Tongue (tissue), 2 donors: ENCODE data around the gene CDKAL1. TPM values are rescaled to one million over a fixed set of nuclear protein-coding genes. Genes with fewer than 3 reads are reported as not detected.
"Not testable (repeated sequence)": the region's sequence is repeated elsewhere in the genome, so short reads cannot be mapped to it uniquely, and the experiment has no call there.

Source experiments
- DNase-seq: peaks from one replicate; pipeline ENCODE4 v3.0.0-alpha.2; 2015
- total RNA-seq: library from RNA; depleted of rRNA; stranded (reverse); fragments of >200 nt; gene quantifications from one replicate; pipeline ENCODE4 v1.2.3, GENCODE V29; 2014

Gene CDKAL1
- total RNA-seq, 1 donor from 2014 or later = 36.5 TPM

DNA sequence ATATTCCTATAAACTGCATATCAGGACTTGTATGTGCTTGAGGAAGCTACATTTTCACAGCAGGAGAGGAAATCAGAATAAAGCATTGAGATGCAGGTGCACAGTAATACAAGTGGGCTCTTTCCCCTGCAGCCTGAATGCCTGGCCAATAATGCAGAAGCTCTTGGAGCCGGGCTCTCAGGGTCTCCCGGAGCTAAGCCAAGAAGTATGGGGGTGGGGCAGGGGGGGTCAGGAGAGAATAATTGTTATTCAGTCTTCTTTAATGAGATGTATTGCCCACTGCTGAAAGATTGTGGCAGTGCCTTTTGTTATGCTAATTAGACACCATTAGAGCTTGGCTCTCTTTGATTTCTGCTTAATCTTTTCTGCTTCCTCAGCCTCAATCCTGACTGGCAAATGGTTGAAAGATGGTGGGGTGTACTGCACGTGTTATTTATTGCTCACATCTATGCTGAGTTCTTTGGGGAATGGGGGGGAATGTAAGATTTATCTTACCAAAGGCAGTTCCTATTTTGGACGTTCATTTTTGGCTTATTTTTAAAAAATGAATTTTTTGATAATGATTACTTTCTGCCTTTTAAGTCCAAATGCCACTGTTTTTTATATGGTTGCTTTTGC lies 651.7 kb downstream of the CDKAL1 start:
- no peak for DNase-seq

DNA sequence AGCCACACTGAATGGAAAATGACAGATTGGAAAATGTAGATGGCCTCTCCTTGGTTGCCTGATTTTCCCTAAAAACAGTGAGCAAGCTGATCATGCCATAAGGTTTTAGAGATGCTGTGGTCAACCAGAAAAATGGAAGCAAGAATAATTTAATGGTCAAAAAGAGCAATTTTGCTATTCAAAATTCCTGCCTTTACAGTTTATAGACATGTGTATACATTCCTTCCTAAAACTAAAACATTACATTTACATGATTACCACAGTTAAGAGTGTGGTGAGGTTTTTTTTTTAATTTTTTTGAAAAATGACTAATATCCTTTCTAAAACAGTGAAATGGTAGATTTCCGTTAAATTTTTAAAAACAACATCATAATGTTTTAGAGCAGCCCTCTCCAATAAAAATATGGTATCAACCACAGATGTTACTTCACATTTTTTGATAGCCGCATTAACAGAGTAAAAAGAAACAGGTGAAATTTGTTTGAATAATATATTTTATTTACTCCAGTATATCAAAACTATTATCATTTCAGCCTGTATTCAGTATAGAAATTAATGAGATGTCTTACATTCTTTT lies 652.3 kb downstream of the CDKAL1 start:
- no peak for DNase-seq

DNA sequence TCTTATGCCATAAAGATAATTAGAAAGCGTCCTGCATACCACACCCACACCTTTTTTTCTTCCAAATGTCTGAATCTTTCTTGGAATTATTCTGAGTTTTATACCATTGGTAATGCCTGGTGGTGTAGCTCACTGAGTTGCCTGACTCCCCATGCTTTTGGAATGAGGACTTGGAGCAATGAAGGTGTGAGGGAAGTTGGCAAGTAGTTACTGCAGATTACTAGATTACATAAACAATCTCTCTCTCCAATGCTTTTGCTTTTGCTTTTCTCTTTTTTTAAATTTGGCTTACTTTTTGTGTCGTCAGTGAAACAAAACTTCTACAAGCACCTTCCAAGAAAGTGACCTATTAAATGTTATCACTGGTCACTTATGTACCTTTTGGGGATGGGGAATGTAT lies 653.2 kb downstream of the CDKAL1 start:
- DNase-seq = no peak

DNA sequence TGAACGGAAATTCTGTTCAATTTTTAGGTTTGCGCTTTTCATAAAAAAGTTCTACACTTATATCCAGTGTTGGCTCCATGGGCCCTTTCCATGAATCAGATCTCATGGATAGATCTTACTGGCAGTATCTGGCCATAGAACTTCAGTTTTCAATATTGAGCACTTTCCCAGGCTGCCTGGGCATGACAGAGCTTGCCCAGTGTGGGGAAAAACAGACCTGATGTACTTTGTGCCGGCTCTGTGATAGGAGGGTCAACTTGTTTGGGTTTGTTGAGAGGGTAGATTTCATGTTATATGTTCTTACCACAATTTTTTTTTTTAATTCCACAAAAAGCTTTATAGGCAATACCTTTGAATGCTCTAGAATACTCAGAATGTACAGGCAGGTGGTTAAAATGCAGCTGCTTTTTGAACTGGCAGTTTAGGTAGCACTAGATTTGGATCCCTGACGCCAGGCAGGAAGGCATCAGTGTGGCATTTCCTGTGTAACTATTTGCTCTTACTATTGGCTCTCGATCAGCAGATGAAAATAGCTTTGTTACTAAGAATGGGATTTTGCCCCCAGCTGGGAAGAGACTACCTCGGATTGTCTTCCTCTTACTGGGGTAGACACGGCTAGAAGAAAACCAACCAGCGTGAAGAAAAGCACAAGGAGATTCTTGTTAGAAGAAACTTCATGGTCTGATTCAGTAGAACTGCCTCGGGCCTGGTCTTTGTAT lies 654.4 kb downstream of the CDKAL1 start:
- no peak for DNase-seq

DNA sequence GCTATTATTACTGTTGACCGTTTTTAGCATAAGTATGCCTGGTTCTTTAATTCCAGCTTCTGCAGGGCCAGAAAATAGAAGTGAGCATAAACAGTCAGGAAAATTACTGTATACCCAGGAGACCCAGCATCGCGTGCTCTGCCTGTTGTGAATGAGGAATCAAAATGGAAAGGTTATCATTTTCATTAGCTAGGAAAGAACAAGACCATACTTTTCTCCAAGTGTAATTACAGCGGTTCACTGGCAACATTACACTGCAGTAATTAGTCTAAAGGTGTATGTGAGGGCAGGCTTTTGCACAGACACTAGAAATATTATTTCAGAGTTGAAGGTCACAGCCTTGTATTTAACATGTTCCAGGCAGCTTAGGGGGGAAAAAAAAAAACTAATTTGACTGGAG lies 655.5 kb downstream of the CDKAL1 start:
- DNase-seq = no peak

DNA sequence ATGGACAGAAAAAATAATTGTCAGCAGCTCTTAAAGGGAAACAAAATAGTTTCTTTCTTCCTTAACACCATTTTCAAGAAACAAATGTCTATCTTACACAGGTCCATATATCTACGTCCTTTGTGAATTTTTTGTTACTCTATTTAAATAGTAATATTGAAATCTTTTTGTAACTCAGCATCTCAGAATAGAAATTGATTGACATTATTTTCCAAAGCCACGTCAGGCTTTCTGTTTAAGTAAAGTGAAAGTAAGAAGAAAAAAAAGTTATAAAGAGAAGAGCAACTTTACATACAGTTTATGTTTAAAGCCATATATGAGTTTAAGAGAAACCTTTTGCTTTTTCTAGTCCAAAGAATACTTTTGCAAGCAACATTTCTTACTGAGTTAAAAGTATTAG lies 656.4 kb downstream of the CDKAL1 start:
- no peak for DNase-seq

DNA sequence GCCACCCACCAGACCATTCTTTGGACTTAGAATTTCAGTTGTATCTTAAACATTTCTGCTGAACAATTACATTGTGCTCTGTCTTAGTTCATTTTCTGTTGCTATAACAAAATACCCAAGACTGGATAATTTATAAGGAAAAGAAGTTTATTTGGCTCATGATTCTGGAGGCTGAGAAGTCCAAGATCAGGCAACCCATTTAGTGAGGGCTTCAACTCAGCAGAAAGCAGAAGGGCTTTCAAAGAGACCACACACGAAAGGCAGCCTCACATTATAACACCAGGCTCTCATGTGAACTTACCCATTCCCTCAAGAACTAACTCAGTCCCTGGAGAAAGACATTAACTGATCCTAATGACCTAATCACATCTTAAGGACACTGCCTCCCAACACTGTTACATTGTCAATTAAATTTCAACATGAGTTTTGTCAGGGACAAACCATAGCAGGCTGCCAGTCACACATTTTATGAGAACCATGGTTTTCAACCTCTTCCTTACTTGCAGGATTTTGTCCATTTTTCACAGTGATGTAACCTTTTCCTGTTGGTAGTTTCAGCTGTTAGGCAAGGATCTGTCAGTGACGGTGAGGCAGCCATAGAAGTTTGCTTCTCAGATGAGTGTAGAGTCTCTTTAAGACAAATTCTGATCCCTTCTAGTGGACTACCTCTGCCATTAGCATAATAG lies 659.7 kb downstream of the CDKAL1 start:
- no peak for DNase-seq

DNA sequence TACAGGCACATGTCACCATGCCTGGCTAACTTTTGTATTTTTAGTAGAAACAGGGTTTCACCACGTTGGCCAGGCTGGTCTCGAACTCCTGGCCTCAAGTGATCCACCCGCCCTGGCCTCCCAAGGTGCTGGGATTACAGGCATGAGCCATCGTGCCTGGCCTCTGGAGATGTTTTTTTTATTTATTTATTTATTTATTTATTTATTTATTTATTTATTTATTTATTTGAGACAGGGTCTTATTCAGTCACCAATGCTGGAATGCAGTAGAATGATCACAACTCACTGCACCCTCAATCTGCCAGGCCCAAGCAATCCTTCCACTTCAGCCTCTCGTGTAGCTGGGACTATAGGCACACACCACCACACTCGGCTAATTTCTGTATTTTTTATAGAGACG lies 661.0 kb downstream of the CDKAL1 start:
- not testable (repeated sequence) for DNase-seq

DNA sequence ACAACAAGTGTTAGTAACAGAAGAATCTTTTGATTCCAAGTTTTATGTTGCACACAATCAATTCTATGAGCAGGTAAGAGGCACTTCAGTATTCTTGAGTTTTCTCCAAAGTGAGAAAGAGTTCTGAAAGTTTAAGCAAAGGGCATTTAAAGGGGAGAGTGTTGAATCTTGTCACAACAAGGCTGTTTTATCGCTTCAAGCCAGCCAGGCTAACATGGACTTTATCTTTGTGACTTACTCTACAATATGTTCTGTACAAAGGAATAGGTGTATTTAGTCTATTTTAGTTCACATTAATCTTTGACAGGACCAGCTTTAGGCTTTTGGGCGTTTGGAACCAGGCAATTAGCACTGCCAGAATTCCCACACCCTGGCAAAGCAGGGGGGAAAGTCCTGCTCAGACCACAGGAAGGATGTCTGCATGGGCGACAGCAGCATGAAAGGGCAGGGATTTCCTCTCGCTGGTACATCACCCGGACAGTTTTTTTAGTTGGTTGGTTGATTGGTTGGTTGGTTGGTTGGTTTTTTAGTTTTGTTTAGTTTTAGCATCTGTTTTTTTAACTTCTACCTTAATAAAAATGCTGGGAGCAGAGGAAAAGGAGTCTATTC lies 663.9 kb downstream of the CDKAL1 start:
- no peak for DNase-seq

DNA sequence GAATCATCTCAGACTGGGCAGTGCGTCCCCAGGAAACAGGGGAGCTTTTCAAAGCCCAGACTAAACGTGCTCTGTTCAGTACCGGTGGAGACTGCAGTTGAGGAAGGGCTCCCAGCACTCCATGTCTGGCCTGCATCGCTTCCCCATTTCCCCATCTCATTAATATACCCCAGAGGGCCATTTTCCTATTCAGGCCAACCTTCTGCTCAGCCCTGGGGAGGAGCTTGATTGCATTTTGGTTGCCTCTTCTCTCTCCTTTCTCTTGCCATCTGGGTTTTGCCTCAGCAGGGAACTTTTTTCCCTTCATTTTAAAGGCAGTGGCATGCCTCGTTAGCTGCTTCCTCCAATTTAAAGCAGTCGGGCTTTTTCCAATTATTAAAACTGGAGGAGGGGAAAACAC lies 665.0 kb downstream of the CDKAL1 start:
- no peak for DNase-seq

DNA sequence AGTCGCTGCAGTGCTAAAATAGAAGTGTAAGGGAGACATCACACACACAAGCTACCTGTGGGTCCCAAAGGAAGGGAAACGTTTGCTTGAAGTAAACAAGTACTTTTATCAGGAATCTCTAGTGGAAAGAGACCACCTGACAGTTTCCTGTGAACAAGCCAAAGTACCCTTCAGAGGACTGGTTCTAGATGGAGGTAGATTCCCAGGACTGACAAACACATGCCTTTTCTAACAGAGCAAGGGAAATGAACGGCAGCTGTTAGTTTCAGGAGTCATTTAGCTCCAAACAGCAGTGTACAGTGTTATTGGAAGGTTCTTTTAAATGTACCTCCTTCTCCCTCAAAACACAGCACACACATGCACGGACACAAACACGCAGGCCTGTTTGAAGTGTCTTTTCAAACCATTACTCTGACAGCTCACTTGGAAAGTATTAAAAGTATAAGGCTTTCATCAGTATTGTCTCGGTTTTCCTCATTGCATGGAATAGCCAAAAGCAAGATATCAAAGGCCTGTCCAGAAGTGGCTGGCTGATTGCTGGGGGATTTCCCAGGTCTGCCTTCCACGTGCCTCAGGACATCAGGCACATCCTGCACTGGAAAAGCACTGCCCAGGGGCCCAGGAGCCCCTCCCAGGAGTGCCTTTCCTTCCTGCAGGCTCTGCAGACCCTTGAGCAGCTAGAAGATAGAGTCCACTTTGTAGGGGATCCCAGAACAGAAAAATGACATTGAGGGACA lies 666.0 kb downstream of the CDKAL1 start:
- no peak for DNase-seq

DNA sequence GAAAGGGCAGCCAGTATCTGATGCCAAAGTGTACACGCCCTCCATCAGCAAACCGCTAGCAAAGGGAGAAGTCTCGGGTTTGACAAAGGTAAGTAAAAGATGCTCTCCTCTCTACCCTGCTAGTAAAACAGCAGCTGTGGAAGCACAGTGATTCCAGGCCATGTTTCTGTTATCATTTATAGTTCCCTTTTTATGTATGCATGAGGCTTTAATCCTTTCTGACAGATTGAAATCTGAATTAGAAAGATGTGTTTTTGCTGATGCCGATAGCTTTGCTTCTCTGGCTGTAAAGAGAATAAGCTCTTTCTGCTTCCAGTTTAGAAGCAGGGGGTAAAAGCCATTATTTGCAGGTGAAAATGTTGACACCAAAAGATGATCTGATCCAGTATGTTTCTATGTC lies 666.9 kb downstream of the CDKAL1 start:
- DNase-seq = no peak

DNA sequence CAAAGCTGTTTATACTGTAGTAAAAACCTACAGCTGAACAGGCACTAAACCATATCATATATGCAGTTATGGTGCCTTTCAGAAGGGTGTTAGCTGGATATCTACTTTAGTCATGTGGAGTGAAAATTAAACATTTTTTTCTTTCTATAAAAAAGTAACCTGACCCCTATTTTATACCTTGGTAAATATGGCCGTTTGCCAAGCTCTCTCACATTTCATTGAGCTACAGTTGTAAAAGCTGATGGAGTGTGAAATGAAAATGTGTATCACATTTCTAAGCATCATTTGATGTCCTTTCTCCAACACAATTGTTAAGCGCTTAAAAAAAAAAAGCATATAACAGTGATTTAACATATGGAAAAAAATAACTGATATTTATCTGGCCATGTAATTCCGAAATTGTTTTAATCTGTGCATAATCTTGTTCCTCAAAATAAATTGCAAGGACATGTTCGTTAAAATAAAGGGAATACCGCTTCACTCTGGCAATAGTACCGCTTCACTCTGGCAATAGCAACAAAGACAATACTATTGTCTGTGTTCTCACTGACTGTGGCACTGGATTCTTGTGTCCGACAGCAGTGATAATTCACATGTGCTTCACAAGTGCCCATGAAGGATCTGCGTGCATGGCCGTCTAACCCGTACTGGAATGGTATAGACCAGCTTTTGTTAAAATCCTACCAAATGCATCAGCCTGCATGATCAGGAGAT lies 667.5 kb downstream of the CDKAL1 start:
- peak; percentile 35 for DNase-seq

DNA sequence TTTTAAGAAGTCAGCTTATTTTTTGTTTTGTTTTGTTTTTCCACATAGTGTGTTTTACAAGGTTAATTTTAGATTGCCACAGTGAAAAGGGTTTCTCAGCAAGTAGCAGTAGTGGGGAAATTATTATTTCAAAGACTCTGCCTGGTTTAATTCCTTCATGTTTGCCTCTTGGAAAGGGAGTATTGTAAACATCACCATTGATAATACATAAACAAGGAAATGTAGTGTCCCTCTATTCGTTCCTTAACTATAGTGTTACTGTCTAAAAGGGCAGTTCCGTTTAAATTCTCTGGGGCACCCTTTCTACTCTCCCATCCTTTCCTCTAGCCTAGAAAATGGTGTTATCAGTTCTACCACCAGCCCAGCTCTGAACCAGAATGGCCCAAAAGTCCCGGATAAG lies 668.3 kb downstream of the CDKAL1 start:
- no peak for DNase-seq

DNA sequence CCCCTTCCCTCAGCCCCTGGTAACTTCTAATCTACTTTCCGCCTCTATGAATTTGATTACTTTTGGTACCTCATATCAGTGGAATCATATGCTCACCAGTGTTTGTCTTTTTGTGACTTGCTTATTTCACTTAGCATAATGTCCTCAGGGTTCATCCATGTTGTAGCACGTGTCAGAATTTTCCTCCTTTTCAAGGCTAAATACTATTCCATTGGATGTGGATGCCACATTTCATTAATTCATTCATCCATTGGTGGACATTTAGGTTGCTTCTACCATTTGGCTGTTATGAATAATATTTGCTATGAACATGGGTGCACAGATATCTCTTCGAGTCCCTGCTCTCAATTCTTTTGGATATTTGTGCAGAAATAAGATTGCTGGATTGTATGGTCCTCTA lies 670.7 kb downstream of the CDKAL1 start:
- DNase-seq = no peak

DNA sequence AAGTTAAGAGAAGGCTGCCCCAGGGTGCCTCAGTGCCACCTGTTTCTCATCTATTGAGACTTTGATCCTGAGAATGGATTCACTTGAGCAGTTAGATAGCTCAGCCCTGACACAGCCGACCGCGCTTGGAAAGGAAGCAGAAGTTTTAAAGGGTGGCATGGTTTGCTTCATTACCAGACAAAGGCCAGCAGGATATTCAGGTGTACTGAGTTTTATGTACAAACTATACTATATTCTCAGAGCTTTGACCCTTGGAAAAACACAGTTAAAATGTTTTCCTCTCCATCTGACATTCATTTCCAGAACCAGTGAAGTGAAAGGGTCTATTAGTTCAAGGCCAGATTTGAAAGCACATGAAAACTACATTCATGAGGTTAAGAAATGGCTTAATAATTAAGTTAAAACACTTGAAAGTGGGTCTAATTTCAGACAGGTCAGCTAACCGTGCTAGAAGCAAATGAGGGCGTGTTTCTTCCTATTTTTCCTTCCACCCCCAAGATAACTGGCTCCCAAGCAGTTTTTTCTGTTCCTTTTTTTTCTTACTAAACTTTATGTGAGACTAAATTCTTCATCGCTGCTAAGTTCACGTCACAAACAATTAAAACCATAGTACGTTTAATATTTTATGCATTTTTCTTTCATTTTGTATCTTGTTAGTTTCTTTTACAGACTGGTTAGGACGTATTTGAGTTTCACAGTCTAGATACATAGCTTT lies 674.0 kb downstream of the CDKAL1 start:
- no peak for DNase-seq

DNA sequence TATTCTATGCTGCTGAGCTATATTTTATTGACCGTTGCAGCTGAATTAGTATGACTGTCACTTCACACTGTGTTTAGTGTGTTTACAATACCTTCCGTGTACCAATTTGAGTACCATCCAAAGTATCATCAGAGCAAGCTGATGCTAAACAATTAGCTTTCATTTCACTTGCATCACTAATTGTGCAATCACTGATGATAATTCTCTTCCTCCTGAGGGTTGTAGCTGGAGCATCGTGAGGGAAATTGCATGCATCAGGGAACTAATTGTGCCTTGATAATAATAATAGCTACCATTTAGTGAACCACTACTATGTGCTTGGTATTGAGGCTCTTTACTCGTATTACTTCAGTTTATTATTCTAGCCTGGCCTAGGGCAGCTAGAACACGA lies 674.5 kb downstream of the CDKAL1 start:
- no peak for DNase-seq

DNA sequence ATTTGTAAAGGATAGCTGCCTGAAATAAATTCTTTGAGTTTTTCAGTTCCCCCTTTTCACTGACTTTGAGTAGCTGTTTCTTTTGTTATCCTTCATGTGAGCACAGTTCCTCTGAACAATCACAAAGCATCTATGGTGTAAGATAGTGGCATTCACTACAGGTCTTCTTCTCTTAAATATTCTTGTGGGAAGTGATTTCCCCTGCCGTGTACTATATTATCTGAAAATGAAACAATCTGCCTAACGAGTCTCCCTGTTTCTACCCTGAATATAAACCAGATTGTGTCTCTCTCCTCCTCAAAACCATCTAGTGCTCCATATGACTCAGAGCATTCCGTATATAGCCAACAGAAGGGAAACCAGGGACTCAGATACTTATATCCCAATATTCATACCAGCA lies 679.2 kb downstream of the CDKAL1 start:
- no peak for DNase-seq

DNA sequence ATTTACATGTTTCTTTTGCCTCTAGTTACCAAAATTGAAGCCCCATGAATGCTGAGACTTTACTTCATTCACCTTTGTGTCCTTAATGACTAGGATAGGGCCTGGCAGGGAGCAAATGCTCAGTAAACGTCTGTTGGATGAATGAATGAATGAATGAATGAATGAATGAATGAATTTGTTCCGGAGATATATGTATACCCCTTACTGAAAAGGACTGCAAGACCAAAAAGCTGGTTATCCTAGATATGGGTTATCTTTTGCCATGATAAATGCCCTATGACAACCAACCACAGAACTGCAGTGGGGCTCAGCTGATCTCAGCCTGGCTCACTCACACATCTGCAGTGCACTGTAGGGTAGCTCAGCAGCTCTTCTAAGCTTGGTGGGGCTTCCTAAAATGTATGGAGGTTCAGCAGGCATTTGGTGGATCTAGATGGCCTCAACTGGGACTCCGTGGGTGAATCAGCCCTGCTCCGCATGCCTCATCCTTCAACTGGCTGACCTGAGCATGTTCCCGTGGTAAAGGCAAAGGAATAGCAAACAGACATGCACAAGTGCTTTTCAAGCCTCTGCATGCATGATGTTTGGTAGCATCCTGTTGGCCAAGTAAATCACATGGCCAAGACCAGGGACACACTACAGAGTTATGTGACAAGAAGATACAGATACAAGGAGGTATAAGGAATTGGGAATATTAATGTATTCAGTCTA lies 680.6 kb downstream of the CDKAL1 start:
- DNase-seq = no peak

DNA sequence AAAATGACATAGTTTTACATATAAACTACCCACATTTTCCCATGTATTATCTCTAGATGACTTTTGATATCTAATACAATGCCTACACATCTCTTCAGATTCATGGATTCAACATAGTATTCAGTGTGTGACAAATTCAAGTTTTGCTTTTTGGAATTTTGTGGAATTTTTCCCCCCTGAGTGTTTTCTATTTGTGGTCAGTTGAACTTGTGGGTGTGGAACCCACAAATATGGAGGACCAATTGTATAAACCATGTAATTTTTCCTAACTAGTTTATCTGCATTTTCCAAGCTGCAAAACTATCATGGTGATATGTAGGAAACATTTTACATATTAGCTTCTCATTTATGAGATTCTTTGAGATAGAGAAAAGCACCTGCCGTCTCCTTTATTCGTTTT lies 685.0 kb downstream of the CDKAL1 start:
- DNase-seq = no peak
